H1 (cell line): ENCODE data around the gene KRT6C. TPM values are rescaled to one million over a fixed set of nuclear protein-coding genes. Genes with fewer than 3 reads are reported as not detected.

ENCODE experiments used
- CTCF ChIA-PET: fragments of 300-600 bp; sonication (Branson Sonifier 250); formaldehyde crosslinking; loops from one replicate; lab custom pipeline; 2021; ENCODE audit not compliant: partially characterized antibody; lab: Charles Lee
- POLR2A ChIA-PET: fragments of 300-600 bp; sonication (Branson Sonifier 250); formaldehyde crosslinking; loops from one replicate; lab custom pipeline; 2021; ENCODE audit warnings: inconsistent platforms; ENCODE audit not compliant: partially characterized antibody; lab: Charles Lee
- DNase-seq, 2 experiments: peaks; one replicate each; pipeline versions ENCODE4 v3.0.0 to v3.0.0-alpha.2; 2010 to 2022; ENCODE audit warnings: low spot score in 2 of 2, low read depth in 1 of 2, mixed read lengths in 1 of 2
- FAIRE-seq: peaks from 2 replicates; lab custom pipeline; 2011; peaks lifted over from hg19 to GRCh38; lab: Jason Lieb, UNC
- H2AFZ ChIP-seq: 2 replicates; pipeline ENCODE4 v1.8.1; 2012; ENCODE audit warnings: low read length, inconsistent platforms
- H2AK5ac ChIP-seq: 2 replicates; pipeline ENCODE4 v1.6.1; 2013; ENCODE audit warnings: low read depth, low read length
- H2BK120ac ChIP-seq: replicated peaks from 2 replicates; pipeline ENCODE3; 2013; ENCODE audit warnings: low read depth, low read length, inconsistent platforms
- H2BK12ac ChIP-seq: 2 replicates; pipeline ENCODE4 v1.6.1; 2013; ENCODE audit warnings: low read depth, low read length
- H2BK15ac ChIP-seq: 2 replicates; pipeline ENCODE4 v1.6.1; 2013; ENCODE audit warnings: low read length
- H2BK20ac ChIP-seq: 2 replicates; pipeline ENCODE4 v1.6.1; 2013; ENCODE audit warnings: low read length
- H2BK5ac ChIP-seq: 2 replicates; pipeline ENCODE4 v1.6.1; 2013; ENCODE audit warnings: low read depth, low read length
- H3K14ac ChIP-seq: 2 replicates; pipeline ENCODE4 v1.6.1; 2013; ENCODE audit warnings: inconsistent platforms; ENCODE audit not compliant: insufficient read length
- H3K18ac ChIP-seq: 2 replicates; pipeline ENCODE4 v1.6.1; 2013; ENCODE audit warnings: low read length; ENCODE audit errors: extremely low read depth
- H3K23ac ChIP-seq: 2 replicates; pipeline ENCODE4 v1.6.1; 2013; ENCODE audit warnings: inconsistent platforms; ENCODE audit not compliant: insufficient read length
- H3K23me2 ChIP-seq: 2 replicates; pipeline ENCODE4 v1.6.1; 2013; ENCODE audit warnings: low read depth, low read length
- H3K27ac ChIP-seq: 2 replicates; pipeline ENCODE4 v1.6.1; 2011; ENCODE audit warnings: low read depth, low read length, inconsistent platforms
- H3K27me3 ChIP-seq, 4 experiments: replicated peaks in 1 of 4; 1 replicate in 1 of 4; 2 replicates in 3 of 4; pipeline versions ENCODE4 v1.6.1 to v1.8.1; 2011 to 2013; ENCODE audit warnings: low read length in 3 of 4, mild to moderate bottlenecking in 3 of 4, inconsistent platforms in 2 of 4, mixed read lengths in 2 of 4, moderate library complexity in 1 of 4; ENCODE audit not compliant: control insufficient read depth in 3 of 4, insufficient read depth in 3 of 4; ENCODE audit errors: extremely low read depth in 1 of 4
- H3K36me3 ChIP-seq, 4 experiments: 2 replicates each; pipeline versions ENCODE4 v1.6.1 to v1.8.1; 2011 to 2013; ENCODE audit warnings: mild to moderate bottlenecking in 4 of 4, low read length in 3 of 4, moderate library complexity in 2 of 4, control low read depth in 1 of 4, inconsistent platforms in 1 of 4; ENCODE audit not compliant: insufficient read depth in 4 of 4, control insufficient read depth in 2 of 4
- H3K4ac ChIP-seq: replicated peaks from 2 replicates; pipeline ENCODE3; 2013; ENCODE audit warnings: low read length, low read depth, mixed read lengths, inconsistent platforms; ENCODE audit not compliant: insufficient read length
- H3K4me1 ChIP-seq, 4 experiments: replicated peaks in 1 of 4; 1 replicate in 1 of 4; 2 replicates in 3 of 4; pipeline versions ENCODE4 v1.6.1 to v1.8.1; 2011 to 2013; ENCODE audit warnings: low read length in 3 of 4, inconsistent platforms in 2 of 4, mixed read lengths in 1 of 4; ENCODE audit not compliant: insufficient read depth in 4 of 4, control insufficient read depth in 3 of 4
- H3K4me2 ChIP-seq, 2 experiments: 2 replicates each; pipeline versions ENCODE4 v1.6.1 to v1.8.1; 2011 to 2013; ENCODE audit warnings: low read depth in 2 of 2, low read length in 2 of 2, control low read depth in 1 of 2, inconsistent platforms in 1 of 2, mild to moderate bottlenecking in 1 of 2; ENCODE audit not compliant: insufficient read depth in 1 of 2
- H3K4me3 ChIP-seq, 4 experiments: fragments of 200-600, 300-600 bp in 1 of 4; sonication (generic), shearing (Covaris generic), sonication (Bioruptor Twin) in 1 of 4; 2 replicates each; pipeline versions ENCODE4 v1.5.1 to v1.8.1; 2011 to 2016; ENCODE audit warnings: low read length in 4 of 4, low read depth in 3 of 4, control low read depth in 2 of 4, inconsistent platforms in 2 of 4, mild to moderate bottlenecking in 2 of 4, mixed read lengths in 1 of 4, moderate library complexity in 1 of 4; ENCODE audit not compliant: insufficient read depth in 2 of 4; ENCODE audit errors: extremely low read depth in 1 of 4
- H3K56ac ChIP-seq: replicated peaks from 2 replicates; pipeline ENCODE3; 2013; ENCODE audit warnings: low read depth, mild to moderate bottlenecking, mixed read lengths, low read length, inconsistent platforms; ENCODE audit not compliant: insufficient read length
- H3K79me1 ChIP-seq: 2 replicates; pipeline ENCODE4 v1.6.1; 2013; ENCODE audit warnings: low read depth, low read length, control low read depth
- H3K79me2 ChIP-seq, 2 experiments: 2 replicates each; pipeline versions ENCODE4 v1.6.1 to v1.8.1; 2012 to 2013; ENCODE audit warnings: low read length in 2 of 2, mild to moderate bottlenecking in 2 of 2, inconsistent platforms in 1 of 2; ENCODE audit not compliant: insufficient read depth in 2 of 2, control insufficient read depth in 1 of 2
- H3K9ac ChIP-seq, 4 experiments: replicated peaks in 1 of 4; 1 replicate in 1 of 4; 2 replicates in 3 of 4; pipeline versions ENCODE4 v1.6.1 to v1.8.1; 2011 to 2013; ENCODE audit warnings: low read depth in 3 of 4, low read length in 3 of 4, control low read depth in 2 of 4, mild to moderate bottlenecking in 2 of 4, moderate library complexity in 2 of 4, inconsistent platforms in 1 of 4; ENCODE audit errors: extremely low read depth in 1 of 4
- H3K9me3 ChIP-seq, 2 experiments: 2 replicates each; pipeline versions ENCODE4 v1.6.1 to v1.8.1; 2012 to 2013; ENCODE audit warnings: mild to moderate bottlenecking in 2 of 2, moderate library complexity in 2 of 2, control low read depth in 1 of 2, inconsistent platforms in 1 of 2, low read depth in 1 of 2, low read length in 1 of 2, mixed read lengths in 1 of 2; ENCODE audit not compliant: insufficient read depth in 2 of 2
- H4K20me1 ChIP-seq, 2 experiments: replicated peaks in 1 of 2; 2 replicates each; pipeline versions ENCODE3 to v1.8.1; 2011 to 2013; ENCODE audit warnings: inconsistent platforms in 2 of 2, low read length in 2 of 2, mild to moderate bottlenecking in 1 of 2; ENCODE audit not compliant: insufficient read depth in 2 of 2, control insufficient read depth in 1 of 2
- H4K5ac ChIP-seq: 2 replicates; pipeline ENCODE4 v1.6.1; 2013; ENCODE audit warnings: low read length, low read depth, mixed read lengths, inconsistent platforms; ENCODE audit not compliant: insufficient read length
- H4K8ac ChIP-seq: 2 replicates; pipeline ENCODE4 v1.8.0; 2013; ENCODE audit warnings: mild to moderate bottlenecking, moderate library complexity, low read length, inconsistent platforms; ENCODE audit not compliant: insufficient read depth; ENCODE audit errors: extremely low read depth
- H4K91ac ChIP-seq: replicated peaks from 2 replicates; pipeline ENCODE3; 2013; ENCODE audit warnings: low read length, mixed read lengths, inconsistent platforms; ENCODE audit not compliant: insufficient read length
- MAFK ChIP-seq: IDR thresholded peaks from 2 replicates; pipeline ENCODE4 v1.6.1; 2012; ENCODE audit warnings: low read depth, mild to moderate bottlenecking, improper control_type of control experiment, low read length
- SIX5 ChIP-seq: IDR thresholded peaks from 2 replicates; pipeline ENCODE4 v1.6.1; 2011; ENCODE audit warnings: mild to moderate bottlenecking, low read depth, low read length
- TAF1 ChIP-seq: IDR thresholded peaks from 2 replicates; pipeline ENCODE4 v1.6.1; 2011; ENCODE audit warnings: mild to moderate bottlenecking, low read depth, low read length
- WGBS, 2 experiments: shearing (Covaris generic) in 1 of 2; methylation state at CpG; one replicate each; pipeline versions ENCODE4 v1.1.6 to v1.1.7; 2013 to 2015; ENCODE audit warnings: low lambda C conversion rate in 2 of 2, mixed read lengths in 2 of 2, inconsistent platforms in 1 of 2, low coverage in 1 of 2, missing lambda C conversion rate in 1 of 2; ENCODE audit not compliant: insufficient replicate concordance in 2 of 2, insufficient coverage in 1 of 2, insufficient read length in 1 of 2; ENCODE audit errors: extremely low coverage in 1 of 2, missing lambda C conversion rate in 1 of 2; 5-methylcytosine and 5-hydroxymethylcytosine counted together
- polyA plus RNA-seq, 7 experiments: library from polyadenylated mRNA; depleted of rRNA in 3 of 7; stranded (reverse) in 5 of 7; unstranded in 2 of 7; fragments of >200 nt in 5 of 7; fragments of 200-250 nt in 2 of 7; gene quantifications; 1 replicate in 5 of 7; 2 replicates in 1 of 7; 4 replicates in 1 of 7; pipeline versions ENCODE4 v1.2.1 to v1.2.3, GENCODE V29; 2011 to 2013; ENCODE audit warnings: missing spikeins in 2 of 7, mixed read lengths in 2 of 7
- total RNA-seq: library from RNA; stranded (reverse); fragmentation: NEBNext Ultra II Directional; extraction: Animal tissue kit (Norgen Biotek cat#: 25700); gene quantifications from 2 replicates; pipeline ENCODE4 v1.2.1, GENCODE V29; 2021
- TF ChIP-seq, protein P1 (sequence below): IDR thresholded peaks from 2 replicates; pipeline ENCODE4 v1.6.1; 2012; ENCODE audit warnings: low read length, inconsistent platforms

The KRT6C gene
- total and polyA plus RNA-seq, 2 of the 8 experiments (the other 6 are each of a cell fraction or from before 2014, with no cell fraction given) = not detected

DNA sequence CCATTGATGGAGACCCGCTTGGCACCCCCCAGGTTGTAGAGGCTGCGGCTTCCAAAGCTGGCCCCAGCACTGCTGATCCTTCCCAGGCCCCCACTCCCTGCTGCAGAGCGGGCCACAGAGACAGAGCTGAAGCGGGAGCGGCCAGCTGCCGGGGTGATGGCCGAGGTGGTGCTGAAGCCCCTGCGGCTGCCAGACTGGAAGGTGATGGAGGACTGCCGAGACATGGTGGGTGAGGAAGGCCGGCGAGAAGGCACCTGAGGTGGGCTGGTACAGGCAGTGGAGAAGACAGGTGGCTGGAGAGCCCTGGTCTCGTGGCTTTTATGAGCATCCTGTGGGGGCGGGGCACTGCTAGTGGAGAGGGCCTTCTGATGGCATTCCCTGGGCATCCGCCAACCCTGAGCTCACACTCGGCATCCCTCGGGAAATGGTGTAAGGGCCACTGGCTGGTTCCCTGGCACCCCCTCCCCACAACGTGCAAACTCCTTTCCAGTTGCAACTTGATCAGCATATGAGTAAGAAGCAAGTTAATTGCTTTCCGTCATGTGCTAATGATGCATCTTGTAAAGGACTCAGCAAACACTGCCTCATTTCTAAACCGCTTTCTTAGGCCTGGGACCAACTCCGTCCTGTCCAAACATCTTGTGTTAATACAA is 39.4 kb downstream of the KRT6C start, which contains the start of gene KRT75:
TSS of gene KRT75 (minus strand) at position 291 of the 653 bp plus-strand sequence. CDS start at position 224, 67 bp downstream.
- H2AFZ ChIP-seq = no peak within 1 kb of the TSS
- no peak within 1 kb of the TSS for H3K23ac ChIP-seq
- H2BK120ac ChIP-seq = no peak within 1 kb of the TSS
- no peak within 1 kb of the TSS for H3K56ac ChIP-seq
- no peak within 1 kb of the TSS for H4K5ac ChIP-seq
- no peak within 1 kb of the TSS for H3K27ac ChIP-seq
- H3K79me1 ChIP-seq = no peaks in the 10 kb centered on the region
- no peak within 1 kb of the TSS for H3K4ac ChIP-seq
- TF ChIP-seq, protein P1, sequence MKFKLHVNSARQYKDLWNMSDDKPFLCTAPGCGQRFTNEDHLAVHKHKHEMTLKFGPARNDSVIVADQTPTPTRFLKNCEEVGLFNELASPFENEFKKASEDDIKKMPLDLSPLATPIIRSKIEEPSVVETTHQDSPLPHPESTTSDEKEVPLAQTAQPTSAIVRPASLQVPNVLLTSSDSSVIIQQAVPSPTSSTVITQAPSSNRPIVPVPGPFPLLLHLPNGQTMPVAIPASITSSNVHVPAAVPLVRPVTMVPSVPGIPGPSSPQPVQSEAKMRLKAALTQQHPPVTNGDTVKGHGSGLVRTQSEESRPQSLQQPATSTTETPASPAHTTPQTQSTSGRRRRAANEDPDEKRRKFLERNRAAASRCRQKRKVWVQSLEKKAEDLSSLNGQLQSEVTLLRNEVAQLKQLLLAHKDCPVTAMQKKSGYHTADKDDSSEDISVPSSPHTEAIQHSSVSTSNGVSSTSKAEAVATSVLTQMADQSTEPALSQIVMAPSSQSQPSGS = no peak
- TF ChIP-seq SIX5 (no peak), TAF1 (no peak), MAFK (no peak)
- H2AK5ac ChIP-seq = no peak within 1 kb of the TSS
- no peaks in the 10 kb centered on the region; a peak in 1 of 7 replicates for H3K27me3 ChIP-seq
- H4K91ac ChIP-seq = no peak within 1 kb of the TSS
- no peak within 1 kb of the TSS for H2BK5ac ChIP-seq
- H3K36me3 ChIP-seq = no peaks in the 10 kb centered on the region
- no peak within 1 kb of the TSS for H2BK15ac ChIP-seq
- ChIA-PET CTCF (interaction anchor here (0.7 to 5.3 kb wide), 4 partner anchors 11 to 212 kb away, joined by 3 to 23 read pairs (median 8); no protein-coding TSS in a partner anchor), POLR2A (no interaction called here)
- H4K20me1 ChIP-seq = no peaks in the 10 kb centered on the region
- H3K4me3 ChIP-seq = no peak within 1 kb of the TSS
- H2BK12ac ChIP-seq = no peak within 1 kb of the TSS
- no peak within 1 kb of the TSS for H3K9ac ChIP-seq
- H3K9me3 ChIP-seq = no peaks in the 10 kb centered on the region
- no peak within 1 kb of the TSS for H2BK20ac ChIP-seq
- H3K79me2 ChIP-seq = no peaks in the 10 kb centered on the region
- no peaks in the 10 kb centered on the region for H3K23me2 ChIP-seq
- no peak within 1 kb of the TSS for H3K14ac ChIP-seq
- no peak for FAIRE-seq
- no peak within 1 kb of the TSS for H3K4me2 ChIP-seq
- 85% methylated on average over 17 of the region's 20 CpGs; no CpG with 5 or more reads in 1 of the 2 experiments for WGBS, 2 experiments
- no peak within 1 kb of the TSS for H3K18ac ChIP-seq
- DNase-seq = no peak
- peak within 1 kb of the TSS; percentile 28 for H4K8ac ChIP-seq
- no peaks in the 10 kb centered on the region for H3K4me1 ChIP-seq
